T-helper 2 cell treated with Interferon-gamma antibody and Interleukin-4, amounts not matched to agents 5 μg/mL and 100 μg/mL, for 36 hours (primary cell): Measurements from ENCODE around the gene YARS1.

Source experiments
- DNase-seq: peaks from one replicate; pipeline ENCODE4 v3.0.0; 2021; ENCODE audit warnings: low spot score
- H3K27ac Mint-ChIP-seq: one replicate; pipeline ENCODE4 v1.8.0; 2021; ENCODE audit warnings: mild to moderate bottlenecking, mixed read lengths
- H3K27me3 Mint-ChIP-seq: one replicate; pipeline ENCODE4 v1.8.0; 2021; ENCODE audit warnings: low read depth, mixed read lengths
- H3K36me3 Mint-ChIP-seq: one replicate; pipeline ENCODE4 v1.8.0; 2021; ENCODE audit warnings: low read depth, mixed read lengths
- H3K4me1 Mint-ChIP-seq: one replicate; pipeline ENCODE4 v1.8.0; 2021; ENCODE audit warnings: low read depth, mixed read lengths
- H3K4me3 Mint-ChIP-seq: one replicate; pipeline ENCODE4 v1.8.0; 2022; ENCODE audit warnings: mild to moderate bottlenecking, moderate library complexity, mixed read lengths
- H3K9me3 Mint-ChIP-seq: one replicate; pipeline ENCODE4 v1.8.0; 2021; ENCODE audit warnings: mixed read lengths

YARS1 gene

GRCh38 chr1:32831878-32832277 is 14.7 kb upstream of the YARS1 start:
- H3K9me3 Mint-ChIP-seq: no peaks in the 10 kb centered on the region
- no peak overlapping the region for H3K27ac Mint-ChIP-seq
- no peak overlapping the region for H3K4me3 Mint-ChIP-seq
- peaks cover 64% of the 10 kb centered on the region for H3K36me3 Mint-ChIP-seq
- peaks cover 2% of the 10 kb centered on the region for H3K4me1 Mint-ChIP-seq
- DNase-seq: no peak
- H3K27me3 Mint-ChIP-seq: no peaks in the 10 kb centered on the region

GRCh38 chr1:32830092-32830852 is 13.1 kb upstream of the YARS1 start:
- no peaks in the 10 kb centered on the region for H3K9me3 Mint-ChIP-seq
- no peak overlapping the region for H3K27ac Mint-ChIP-seq
- no peak for DNase-seq
- H3K36me3 Mint-ChIP-seq: peaks cover 66% of the 10 kb centered on the region
- H3K27me3 Mint-ChIP-seq: no peaks in the 10 kb centered on the region
- no peaks in the 10 kb centered on the region for H3K4me1 Mint-ChIP-seq
- H3K4me3 Mint-ChIP-seq: no peak overlapping the region

- H3K4me1 Mint-ChIP-seq: peaks cover 1% of the 10 kb centered on the region
- H3K27ac Mint-ChIP-seq: no peak overlapping the region
- peaks cover 60% of the 10 kb centered on the region for H3K36me3 Mint-ChIP-seq
- no peaks in the 10 kb centered on the region for H3K9me3 Mint-ChIP-seq
- H3K27me3 Mint-ChIP-seq: no peaks in the 10 kb centered on the region
- no peak overlapping the region for H3K4me3 Mint-ChIP-seq
- DNase-seq: no peak
Measured at GRCh38 chr1:32828341-32828740, 11.2 kb upstream of the YARS1 start.

GRCh38 chr1:32825181-32825580 is 8.0 kb upstream of the YARS1 start:
- Mint-ChIP-seq H3K27me3 (no peaks in the 10 kb centered on the region), H3K4me1 (peaks cover 3% of the 10 kb centered on the region), H3K36me3 (peaks cover 46% of the 10 kb centered on the region), H3K27ac (no peak overlapping the region), H3K9me3 (no peaks in the 10 kb centered on the region), H3K4me3 (no peak overlapping the region)
- DNase-seq: no peak

GRCh38 chr1:32818804-32819541 is 1.8 kb upstream of the YARS1 start:
- H3K36me3 Mint-ChIP-seq: peaks cover 34% of the 10 kb centered on the region
- H3K4me3 Mint-ChIP-seq: peak overlapping the region; percentile 99
- no peaks in the 10 kb centered on the region for H3K27me3 Mint-ChIP-seq
- H3K9me3 Mint-ChIP-seq: no peaks in the 10 kb centered on the region
- DNase-seq: peak; percentile 24
- H3K27ac Mint-ChIP-seq: peak overlapping the region; percentile 87
- peaks cover 26% of the 10 kb centered on the region for H3K4me1 Mint-ChIP-seq

- Mint-ChIP-seq H3K36me3 (peaks cover 40% of the 10 kb centered on the region), H3K27me3 (no peaks in the 10 kb centered on the region), H3K9me3 (no peaks in the 10 kb centered on the region), H3K4me1 (peaks cover 31% of the 10 kb centered on the region), H3K27ac (peak overlapping the region; percentile 87), H3K4me3 (peak overlapping the region; percentile 99)
- DNase-seq: peak; percentile 45
Measured at GRCh38 chr1:32817815-32818786, 943 bp upstream of the YARS1 start.

- Mint-ChIP-seq H3K4me3 (peak overlapping the region; percentile 99), H3K36me3 (peaks cover 41% of the 10 kb centered on the region), H3K4me1 (peaks cover 32% of the 10 kb centered on the region), H3K9me3 (no peaks in the 10 kb centered on the region), H3K27me3 (no peaks in the 10 kb centered on the region), H3K27ac (peak overlapping the region; percentile 87)
- no peak for DNase-seq
Measured at GRCh38 chr1:32816676-32817158, 441 bp downstream of the YARS1 start.

- Mint-ChIP-seq H3K9me3 (no peaks in the 10 kb centered on the region), H3K4me3 (peak overlapping the region; percentile 36), H3K27me3 (no peaks in the 10 kb centered on the region), H3K27ac (peak overlapping the region; percentile 24), H3K36me3 (peaks cover 49% of the 10 kb centered on the region), H3K4me1 (peaks cover 38% of the 10 kb centered on the region)
- DNase-seq: no peak
Measured at GRCh38 chr1:32813941-32814739, 3.0 kb downstream of the YARS1 start.

- Mint-ChIP-seq H3K27ac (no peak overlapping the region), H3K27me3 (no peaks in the 10 kb centered on the region), H3K36me3 (peaks cover 56% of the 10 kb centered on the region), H3K9me3 (no peaks in the 10 kb centered on the region), H3K4me3 (no peak overlapping the region), H3K4me1 (peaks cover 32% of the 10 kb centered on the region)
- DNase-seq: no peak
Measured at GRCh38 chr1:32811917-32812316, 5.2 kb downstream of the YARS1 start.

- no peaks in the 10 kb centered on the region for H3K9me3 Mint-ChIP-seq
- H3K27me3 Mint-ChIP-seq: no peaks in the 10 kb centered on the region
- no peak overlapping the region for H3K4me3 Mint-ChIP-seq
- no peak overlapping the region for H3K27ac Mint-ChIP-seq
- DNase-seq: no peak
- peaks cover 32% of the 10 kb centered on the region for H3K4me1 Mint-ChIP-seq
- H3K36me3 Mint-ChIP-seq: peaks cover 58% of the 10 kb centered on the region
Measured at GRCh38 chr1:32811265-32811664, 5.9 kb downstream of the YARS1 start.

GRCh38 chr1:32810358-32810757 is 6.8 kb downstream of the YARS1 start:
- Mint-ChIP-seq H3K4me1 (peaks cover 29% of the 10 kb centered on the region), H3K4me3 (no peak overlapping the region), H3K27ac (no peak overlapping the region), H3K27me3 (no peaks in the 10 kb centered on the region), H3K36me3 (peaks cover 62% of the 10 kb centered on the region), H3K9me3 (no peaks in the 10 kb centered on the region)
- no peak for DNase-seq

GRCh38 chr1:32808580-32808979 is 8.6 kb downstream of the YARS1 start:
- DNase-seq: no peak
- Mint-ChIP-seq H3K27me3 (no peaks in the 10 kb centered on the region), H3K4me3 (no peak overlapping the region), H3K9me3 (no peaks in the 10 kb centered on the region), H3K4me1 (peaks cover 17% of the 10 kb centered on the region), H3K27ac (peak overlapping the region; percentile 10), H3K36me3 (peaks cover 55% of the 10 kb centered on the region)

GRCh38 chr1:32806910-32807523 is 10.1 kb downstream of the YARS1 start:
- H3K27ac Mint-ChIP-seq: no peak overlapping the region
- H3K9me3 Mint-ChIP-seq: no peaks in the 10 kb centered on the region
- H3K36me3 Mint-ChIP-seq: peaks cover 58% of the 10 kb centered on the region
- H3K27me3 Mint-ChIP-seq: no peaks in the 10 kb centered on the region
- H3K4me3 Mint-ChIP-seq: no peak overlapping the region
- no peak for DNase-seq
- H3K4me1 Mint-ChIP-seq: peaks cover 17% of the 10 kb centered on the region
